ENCODE data around the gene CACNA1C.

DNA sequence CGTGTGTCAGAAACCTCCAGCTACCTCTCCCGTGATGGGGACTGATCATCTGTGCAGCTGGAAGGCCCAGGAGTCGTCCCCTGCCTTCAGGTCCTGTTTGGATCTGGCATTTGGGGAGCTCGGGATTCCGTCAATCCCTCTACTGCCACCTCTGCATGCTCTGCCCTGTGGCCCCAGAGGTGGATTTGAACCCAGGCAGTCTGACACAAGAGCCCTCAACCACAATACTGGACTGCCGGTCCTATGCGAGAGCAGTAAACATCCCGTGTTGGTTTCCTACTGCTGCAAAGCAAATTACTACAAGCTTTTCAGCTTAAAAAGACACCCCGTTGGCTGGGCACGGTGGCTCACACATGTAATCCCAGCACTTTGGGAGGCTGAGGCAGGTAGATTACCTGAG lies 620.1 kb downstream of the CACNA1C start:
- no peak for TF ChIP-seq CTCF (IDR thresholded peaks at IDR 0.05)
- no peak for TF ChIP-seq POLR2A (IDR thresholded peaks at IDR 0.05)
